Uterus (tissue), 2 donors: ENCODE results near the gene C1orf198.

Experiments used
- CTCF ChIP-seq, 4 experiments: fragments of 200-600 bp in 2 of 4; fragments of 450-650 bp in 2 of 4; sonication (generic) in 2 of 4; IDR thresholded peaks; one replicate each; pipeline ENCODE4 v1.5.1; 2016 to 2019; ENCODE audit warnings: antibody characterized with exemption in 4 of 4, mild to moderate bottlenecking in 2 of 4, moderate library complexity in 1 of 4
- POLR2A ChIP-seq, 2 donors: fragments of 450-650 bp; IDR thresholded peaks; one replicate each; pipeline ENCODE4 v1.6.1; 2016; ENCODE audit warnings: antibody characterized with exemption in 2 of 2, mild to moderate bottlenecking in 1 of 2, moderate library complexity in 1 of 2

- TF ChIP-seq POLR2A (IDR thresholded peaks at IDR 0.05), result no peak
- no peak for TF ChIP-seq CTCF (IDR thresholded peaks at IDR 0.05)
These were observed 53.2 kb downstream of the C1orf198 start for GRCh38 chr1:230814949-230815692.
